GM19035 (cell line): ENCODE measurements around the gene UBD.

Source experiments
- ATAC-seq: cut with Tn5 transposase; IDR thresholded peaks from one replicate; pipeline ENCODE4 v1.9.1; 2021; ENCODE audit not compliant: unreplicated experiment

Gene UBD

GRCh38 chr6:29561606-29562181 lies 2.2 kb upstream of the UBD start:
- ATAC-seq = no peak

- no peak for ATAC-seq
Observed at GRCh38 chr6:29561091-29561490, 1.6 kb upstream of the UBD start.

DNA sequence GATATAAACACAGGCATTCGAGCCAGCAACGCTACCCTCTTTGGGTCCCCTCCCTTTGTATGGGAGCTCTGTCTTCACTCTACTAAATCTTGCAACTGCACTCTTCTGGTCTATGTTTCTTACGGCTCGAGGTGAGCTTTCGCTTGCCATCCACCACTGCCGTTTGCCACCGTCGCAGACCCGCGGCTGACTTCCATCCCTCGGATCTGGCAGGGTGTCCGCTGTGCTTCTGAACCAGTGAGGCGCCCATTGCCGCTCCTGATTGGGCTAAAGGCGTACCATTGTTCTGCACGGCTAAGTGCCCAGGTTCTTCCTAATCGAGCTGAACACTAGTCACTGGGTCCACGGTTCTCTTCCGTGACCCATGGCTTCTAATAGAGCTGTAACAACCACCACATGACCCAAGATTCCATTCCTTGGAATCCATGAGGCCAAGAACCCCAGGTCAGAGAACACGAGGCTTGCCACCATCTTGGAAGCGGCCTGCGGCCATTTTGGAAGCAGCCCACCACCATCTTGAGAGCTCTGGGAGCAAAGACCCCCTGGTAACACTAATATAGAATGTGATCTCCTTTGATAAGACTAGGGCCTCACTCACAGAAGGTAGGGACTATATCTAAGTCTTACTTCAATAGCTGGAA lies 973 bp downstream of the UBD start:
- ATAC-seq = no peak

GRCh38 chr6:29557320-29557719 lies 2.2 kb downstream of the UBD start:
- ATAC-seq = no peak

- ATAC-seq = no peak
Observed at GRCh38 chr6:29554764-29555163, 4.8 kb downstream of the UBD start.

- no peak for ATAC-seq
Observed at GRCh38 chr6:29553268-29554057, 6.1 kb downstream of the UBD start.

DNA sequence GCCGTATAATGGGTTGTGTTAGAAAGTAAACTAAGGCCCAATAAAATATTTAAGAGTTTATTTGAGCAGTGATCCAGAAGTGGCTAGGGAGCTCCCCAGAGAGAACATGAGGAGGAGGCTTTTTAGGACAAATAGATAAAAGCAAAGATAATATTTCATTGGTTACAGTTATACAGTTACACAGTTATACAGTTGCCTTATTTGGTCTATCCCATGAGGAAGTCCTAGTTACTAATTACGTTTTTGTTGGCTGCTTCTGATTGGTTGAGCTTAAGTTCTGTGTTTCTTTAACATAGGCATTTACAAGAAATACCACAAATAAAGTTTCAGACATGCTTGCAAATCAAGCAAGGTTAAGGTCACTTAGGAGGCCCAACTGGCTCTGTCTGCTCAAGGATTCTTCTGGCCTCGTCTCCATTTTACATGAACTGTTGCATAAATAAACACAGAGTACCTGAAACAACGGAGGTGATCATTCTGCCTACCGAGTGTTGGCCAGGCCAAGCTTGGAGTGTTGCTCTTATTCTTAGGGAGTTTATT lies 7.0 kb downstream of the UBD start:
- peak; percentile 94 for ATAC-seq

- ATAC-seq = no peak
Observed at GRCh38 chr6:29547573-29547972, 12.0 kb downstream of the UBD start.

DNA sequence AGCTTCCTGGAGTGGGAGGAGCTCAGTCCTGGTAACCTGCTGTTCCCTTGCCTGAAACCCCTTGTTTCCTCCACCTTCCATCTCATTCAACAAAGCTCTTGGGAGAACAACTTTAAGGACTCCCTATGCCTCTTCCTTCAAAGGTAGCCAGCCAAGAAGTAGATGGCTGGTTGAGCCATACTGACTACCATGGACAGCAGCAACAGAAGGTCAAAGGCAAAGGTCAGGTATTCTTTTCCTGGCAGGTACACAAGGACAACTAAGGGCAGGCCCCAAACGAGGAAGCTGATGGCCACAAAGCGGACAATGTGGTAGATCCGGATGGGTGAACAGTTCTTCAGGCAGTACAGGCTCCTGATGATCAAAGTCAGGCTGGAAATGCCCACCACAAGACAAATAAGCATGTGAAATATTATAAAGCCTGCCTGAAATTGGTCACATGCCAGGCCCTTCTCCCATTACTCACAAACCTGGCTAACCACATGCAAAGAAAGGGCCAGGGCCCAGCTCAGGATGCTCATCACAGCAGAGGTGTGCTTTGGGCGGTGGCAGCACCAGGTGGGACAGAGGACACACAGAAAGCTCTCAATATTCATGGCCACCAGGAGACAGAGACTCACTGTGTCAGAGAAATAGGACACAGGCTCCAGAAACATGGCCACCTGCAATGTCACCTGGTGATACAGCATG lies 21.7 kb downstream of the UBD start:
- ATAC-seq = no peak

DNA sequence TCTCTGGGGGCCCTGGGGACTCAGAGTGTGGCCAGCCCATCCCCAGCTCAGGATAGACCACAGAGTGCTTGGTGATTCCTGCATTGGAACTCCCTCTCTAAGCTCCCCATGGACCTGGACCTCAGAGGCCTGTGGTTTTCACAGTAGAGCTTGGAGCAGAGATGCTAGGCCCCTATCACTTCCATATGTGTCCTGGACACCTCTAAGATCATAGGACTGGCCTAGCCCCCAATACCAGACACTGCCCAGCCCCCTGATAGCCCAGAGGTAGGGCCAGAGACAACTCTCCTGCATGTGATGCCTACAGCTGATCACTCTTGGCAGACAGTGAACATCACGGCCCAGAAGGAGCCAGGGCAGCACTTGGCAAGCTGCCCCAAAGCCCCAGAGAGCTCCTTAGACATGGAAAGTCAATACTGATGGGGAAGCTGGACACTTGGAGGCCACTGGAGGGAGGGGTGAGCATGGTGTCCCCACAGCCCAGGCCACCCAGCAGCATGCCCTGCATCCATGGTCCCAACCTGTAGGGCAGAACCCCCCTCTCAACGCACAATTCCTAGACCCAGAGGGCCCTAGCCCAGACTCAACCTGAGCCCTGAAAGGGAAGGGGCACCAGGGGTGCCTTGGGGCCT lies 27.1 kb downstream of the UBD start:
- ATAC-seq = no peak

GRCh38 chr6:29531668-29532067 lies 27.9 kb downstream of the UBD start:
- no peak for ATAC-seq

DNA sequence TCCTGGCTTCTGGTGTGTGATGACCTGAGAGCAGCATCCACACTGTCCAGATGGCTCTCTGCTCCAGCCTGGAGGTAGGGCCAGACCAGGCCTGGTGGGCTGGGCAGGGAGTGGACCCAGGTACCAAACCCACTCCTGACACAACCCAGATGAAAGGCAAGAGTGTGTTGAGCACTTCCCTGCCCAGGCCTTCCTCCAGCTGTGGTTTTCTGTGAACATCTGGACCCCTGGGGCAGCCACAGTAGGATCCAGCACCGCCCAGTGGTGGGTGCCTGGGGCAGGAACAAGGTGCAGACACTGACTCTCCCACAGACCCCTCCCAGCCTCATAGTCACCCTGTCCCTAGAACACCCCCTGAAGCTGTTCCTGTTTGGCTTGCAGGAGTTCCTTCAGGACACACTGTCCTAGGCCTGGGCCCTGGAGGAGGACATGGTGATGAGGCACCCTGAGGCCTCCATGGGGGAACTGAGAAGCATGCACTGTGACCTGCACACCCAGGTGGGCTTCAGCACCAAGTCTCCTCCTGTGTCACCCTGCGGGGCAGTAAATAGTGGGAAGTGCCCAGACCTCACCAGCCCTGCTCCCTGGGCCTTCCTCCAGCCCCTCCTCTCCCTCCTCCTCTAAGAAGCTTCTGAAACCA lies 28.7 kb downstream of the UBD start:
- ATAC-seq = no peak

- ATAC-seq = no peak
Observed at GRCh38 chr6:29529956-29530355, 29.6 kb downstream of the UBD start.

DNA sequence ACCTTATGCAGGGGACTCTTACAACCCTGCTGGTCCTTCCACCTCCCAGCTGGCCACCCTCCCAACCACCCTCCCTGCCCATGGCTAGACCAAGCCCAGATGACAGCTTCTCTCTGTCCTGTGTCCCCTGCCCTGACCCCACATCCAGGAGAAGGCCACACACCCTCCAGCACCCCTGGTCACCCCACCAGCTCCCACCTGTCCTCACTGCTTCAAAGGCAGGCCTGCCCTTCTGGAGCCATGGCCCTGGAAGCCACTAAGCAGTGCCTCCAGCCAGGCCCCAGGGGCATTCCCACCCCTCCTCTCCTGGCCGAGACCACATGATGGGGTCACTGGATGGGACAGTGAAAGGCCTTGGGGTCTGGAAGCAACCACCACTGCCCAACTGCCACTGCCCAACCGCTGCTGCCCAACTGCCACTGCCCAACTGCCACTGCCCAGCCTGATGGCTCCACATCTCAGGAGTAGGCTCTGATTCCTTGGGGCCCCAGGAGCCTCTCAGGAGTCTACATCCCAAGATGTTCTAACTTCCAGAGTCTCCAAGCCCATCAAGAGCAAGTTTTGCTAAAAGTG lies 30.5 kb downstream of the UBD start:
- ATAC-seq = no peak

DNA sequence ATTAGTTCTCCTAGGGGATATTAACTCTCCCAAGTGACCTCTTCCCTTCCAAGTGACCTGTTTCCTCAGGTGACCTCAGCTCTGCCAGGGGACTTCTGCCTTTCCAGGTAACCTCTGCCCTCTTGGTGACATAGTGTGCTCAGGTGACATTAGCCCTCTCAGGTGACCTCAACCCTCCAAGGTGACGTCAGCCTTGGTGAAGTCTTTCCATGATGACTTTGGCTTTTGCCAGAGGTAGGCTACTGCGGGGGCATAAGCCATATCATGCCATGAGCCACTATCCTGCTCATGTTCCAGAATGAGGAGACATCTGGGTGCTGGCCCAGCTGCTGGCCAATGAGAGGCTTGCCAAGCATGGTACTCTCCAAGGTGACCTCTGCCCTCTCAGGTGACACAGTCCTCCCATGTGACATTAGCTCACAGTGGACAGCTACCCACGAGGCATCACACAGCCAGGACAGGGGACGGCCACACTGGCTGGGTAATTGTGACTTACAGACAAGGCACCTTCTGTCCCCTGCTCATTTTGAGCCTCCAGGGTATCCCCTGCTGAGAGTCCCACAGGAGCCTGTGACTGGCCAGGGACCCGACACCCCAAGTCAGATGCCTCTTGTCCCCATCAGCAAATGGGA lies 31.1 kb downstream of the UBD start:
- ATAC-seq = no peak

DNA sequence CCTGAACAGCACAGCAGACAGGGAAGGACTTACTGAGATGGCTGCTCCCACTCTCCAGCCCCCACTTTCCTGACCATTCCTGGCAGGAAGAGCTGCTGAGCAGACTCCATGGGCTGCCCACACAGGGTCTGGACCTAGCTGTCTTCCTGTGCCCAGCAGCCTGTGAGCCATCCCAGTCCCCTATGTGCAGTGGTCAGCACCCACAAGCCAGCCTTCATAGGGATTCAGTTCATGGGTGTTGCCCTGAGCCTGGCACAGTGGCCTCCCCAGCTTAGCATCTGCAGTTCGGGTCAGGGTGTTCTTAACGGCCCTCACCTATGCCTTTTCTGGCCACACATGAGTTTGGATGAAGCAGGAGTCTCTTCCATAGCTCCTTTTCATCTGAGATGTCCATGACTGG lies 32.0 kb downstream of the UBD start:
- no peak for ATAC-seq

- ATAC-seq = no peak
Observed at GRCh38 chr6:29527126-29527525, 32.4 kb downstream of the UBD start.

GRCh38 chr6:29525311-29525639 lies 34.3 kb downstream of the UBD start:
- ATAC-seq = no peak

- no peak for ATAC-seq
Observed at GRCh38 chr6:29524444-29525310, 34.9 kb downstream of the UBD start.
